Loucy (cell line): Measurements from ENCODE around the gene PNMA8C.
"Not testable (repeated sequence)": the region's sequence is repeated elsewhere in the genome, so short reads cannot be mapped to it uniquely, and the experiment has no call there.

Source experiments
- H2AFZ ChIP-seq: fragments of 200-600 bp; sonication (generic); 2 replicates; pipeline ENCODE4 v1.6.0; 2016; ENCODE audit warnings: antibody characterized with exemption, mild to moderate bottlenecking, low read length, moderate library complexity
- H3F3A ChIP-seq: fragments of 200-600 bp; 2 replicates; pipeline ENCODE4 v1.6.0; 2016; ENCODE audit warnings: antibody characterized with exemption, low read depth, mild to moderate bottlenecking
- H3K27me3 ChIP-seq: fragments of 200-600 bp; sonication (generic); 2 replicates; pipeline ENCODE4 v1.6.1; 2014; ENCODE audit warnings: low read length, mild to moderate bottlenecking; ENCODE audit not compliant: insufficient read depth, poor library complexity, severe bottlenecking
- H3K36me3 ChIP-seq: fragments of 200-600 bp; sonication (generic); 2 replicates; pipeline ENCODE4 v1.6.1; 2016; ENCODE audit warnings: low read length; ENCODE audit not compliant: insufficient read depth
- H3K4me1 ChIP-seq: fragments of 200-600 bp; sonication (generic); 2 replicates; pipeline ENCODE4 v1.5.1; 2014; ENCODE audit warnings: low read length, mild to moderate bottlenecking; ENCODE audit not compliant: insufficient read depth, poor library complexity, severe bottlenecking
- H3K4me2 ChIP-seq: fragments of 200-600 bp; sonication (generic); 2 replicates; pipeline ENCODE4 v1.6.0; 2014; ENCODE audit warnings: antibody characterized with exemption, low read length, low read depth, mild to moderate bottlenecking; ENCODE audit not compliant: poor library complexity, severe bottlenecking
- H3K4me3 ChIP-seq: fragments of 200-600 bp; sonication (generic); 2 replicates; pipeline ENCODE4 v1.5.1; 2014; ENCODE audit warnings: low read length, mild to moderate bottlenecking, mixed read lengths; ENCODE audit not compliant: poor library complexity, severe bottlenecking
- H3K79me2 ChIP-seq: fragments of 200-600 bp; sonication (generic); 2 replicates; pipeline ENCODE4 v1.6.1; 2014; ENCODE audit warnings: low read length; ENCODE audit not compliant: insufficient read depth
- H3K9ac ChIP-seq: fragments of 200-600 bp; sonication (generic); 2 replicates; pipeline ENCODE4 v1.6.0; 2014; ENCODE audit warnings: mild to moderate bottlenecking, low read depth, low read length, moderate library complexity; ENCODE audit not compliant: poor library complexity, severe bottlenecking
- H3K9me2 ChIP-seq: fragments of 200-600 bp; sonication (generic); replicated peaks from 2 replicates; pipeline ENCODE4 v1.6.1; 2016; ENCODE audit warnings: low read depth, low read length, mixed read lengths
- H3K9me3 ChIP-seq: fragments of 200-600 bp; sonication (generic); 2 replicates; pipeline ENCODE4 v1.6.1; 2014; ENCODE audit warnings: mild to moderate bottlenecking, antibody characterized with exemption, low read length, low read depth; ENCODE audit not compliant: insufficient read depth
- H4K20me1 ChIP-seq: fragments of 200-600 bp; sonication (generic); 2 replicates; pipeline ENCODE4 v1.6.0; 2014; ENCODE audit warnings: antibody characterized with exemption, low read length, mild to moderate bottlenecking; ENCODE audit not compliant: insufficient read depth, poor library complexity, severe bottlenecking
- EZH2phosphoT487 ChIP-seq: fragments of 200-600 bp; IDR thresholded peaks from 2 replicates; pipeline ENCODE4 v1.6.1; 2018; ENCODE audit warnings: antibody characterized with exemption, mild to moderate bottlenecking, moderate library complexity, borderline replicate concordance
- TF ChIP-seq, protein P1 (sequence below): fragments of 200-600 bp; sonication (generic); conservative IDR thresholded peaks from 2 replicates; pipeline ENCODE4 v1.5.1; 2014; ENCODE audit warnings: mild to moderate bottlenecking, antibody characterized with exemption, low read length

Gene PNMA8C

DNA sequence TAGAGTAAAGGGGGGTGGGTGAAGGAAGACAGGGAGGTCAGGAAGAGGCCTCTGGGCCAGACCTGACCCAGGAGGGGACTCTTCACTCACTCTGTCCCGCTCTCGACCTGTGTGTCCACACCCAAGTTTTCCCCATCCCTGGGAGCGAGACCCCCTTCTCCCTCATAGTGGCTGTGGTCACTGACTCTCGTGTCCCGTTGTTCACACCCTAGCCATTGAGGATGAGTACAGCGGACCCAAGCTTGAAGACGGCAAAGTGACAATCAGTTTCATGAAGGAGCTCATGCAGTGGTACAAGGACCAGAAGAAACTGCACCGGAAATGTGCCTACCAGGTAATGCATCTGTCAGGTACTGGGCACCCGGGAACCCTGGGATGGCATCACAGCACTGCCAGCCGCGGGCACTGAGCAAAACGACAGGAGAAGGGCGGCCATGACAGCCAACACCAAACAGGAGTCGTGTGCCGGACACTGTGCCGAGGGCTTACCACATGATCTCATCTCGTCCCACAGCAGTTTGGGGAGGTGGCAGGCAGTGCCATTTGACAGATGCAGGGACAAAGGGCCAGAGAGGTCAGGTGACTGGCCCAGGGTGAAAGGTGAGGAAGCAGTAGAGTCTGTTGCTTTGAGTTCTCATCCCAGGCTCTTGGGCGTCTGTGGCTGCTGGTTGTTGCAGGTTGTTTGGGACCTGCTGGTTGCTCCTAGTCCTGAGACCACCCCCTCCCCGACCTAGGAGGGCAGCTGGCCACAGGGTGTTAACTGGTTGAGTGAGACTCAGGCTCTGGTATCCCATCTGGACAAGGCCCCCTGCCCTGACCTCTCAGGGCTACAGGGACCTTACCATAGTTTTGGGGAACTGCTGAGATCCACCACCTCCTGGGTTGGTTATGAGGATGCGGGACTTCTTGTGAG lies 52.2 kb downstream of the PNMA8C start:
- Histone ChIP-seq H3K27me3 (no peaks in the 10 kb centered on the region), H3K4me3 (no peak overlapping the region), H3K79me2 (no peaks in the 10 kb centered on the region; the same call in 1 of the 2 replicates), H3K9me2 (no peaks in the 10 kb centered on the region), H3K9me3 (no peaks in the 10 kb centered on the region), H3K36me3 (peaks cover 60% of the 10 kb centered on the region; the same call in 1 of the 2 replicates), H4K20me1 (peaks cover 9% of the 10 kb centered on the region), H3F3A (no peaks in the 10 kb centered on the region), H2AFZ (no peak overlapping the region), H3K4me2 (no peak overlapping the region), H3K4me1 (no peaks in the 10 kb centered on the region), H3K9ac (no peak overlapping the region)
- TF ChIP-seq, protein P1, sequence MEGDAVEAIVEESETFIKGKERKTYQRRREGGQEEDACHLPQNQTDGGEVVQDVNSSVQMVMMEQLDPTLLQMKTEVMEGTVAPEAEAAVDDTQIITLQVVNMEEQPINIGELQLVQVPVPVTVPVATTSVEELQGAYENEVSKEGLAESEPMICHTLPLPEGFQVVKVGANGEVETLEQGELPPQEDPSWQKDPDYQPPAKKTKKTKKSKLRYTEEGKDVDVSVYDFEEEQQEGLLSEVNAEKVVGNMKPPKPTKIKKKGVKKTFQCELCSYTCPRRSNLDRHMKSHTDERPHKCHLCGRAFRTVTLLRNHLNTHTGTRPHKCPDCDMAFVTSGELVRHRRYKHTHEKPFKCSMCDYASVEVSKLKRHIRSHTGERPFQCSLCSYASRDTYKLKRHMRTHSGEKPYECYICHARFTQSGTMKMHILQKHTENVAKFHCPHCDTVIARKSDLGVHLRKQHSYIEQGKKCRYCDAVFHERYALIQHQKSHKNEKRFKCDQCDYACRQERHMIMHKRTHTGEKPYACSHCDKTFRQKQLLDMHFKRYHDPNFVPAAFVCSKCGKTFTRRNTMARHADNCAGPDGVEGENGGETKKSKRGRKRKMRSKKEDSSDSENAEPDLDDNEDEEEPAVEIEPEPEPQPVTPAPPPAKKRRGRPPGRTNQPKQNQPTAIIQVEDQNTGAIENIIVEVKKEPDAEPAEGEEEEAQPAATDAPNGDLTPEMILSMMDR, result no peak
- no peak for TF ChIP-seq EZH2phosphoT487

DNA sequence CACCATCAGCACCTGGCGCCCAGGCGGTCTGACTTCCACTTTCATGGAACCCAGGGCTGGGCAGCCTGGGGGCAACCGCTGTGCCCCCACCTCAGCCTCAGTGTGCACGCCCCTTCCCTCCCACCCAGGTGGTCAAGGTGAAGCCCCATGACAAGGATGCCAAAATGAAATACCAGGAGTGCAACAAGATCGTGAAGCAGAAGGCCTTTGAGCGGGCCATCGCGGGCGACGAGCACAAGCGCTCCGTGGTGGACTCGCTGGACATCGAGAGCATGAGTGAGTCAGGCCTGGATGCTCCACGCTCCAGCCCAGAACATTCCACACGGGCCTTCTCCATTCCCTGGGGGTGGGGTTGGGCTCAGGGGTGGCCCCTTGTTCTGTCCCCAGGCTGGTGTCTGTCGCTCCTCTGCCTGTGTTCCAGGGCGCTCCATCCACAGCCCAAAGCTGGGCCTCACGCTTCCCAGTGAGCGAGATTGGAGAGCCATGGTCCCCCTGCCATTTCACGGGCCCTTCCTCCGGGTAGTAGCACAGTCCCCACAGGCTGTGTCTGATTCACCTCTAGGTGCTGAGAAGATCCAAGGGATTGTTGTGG lies 53.2 kb downstream of the PNMA8C start:
- H3K79me2 ChIP-seq, H3F3A ChIP-seq, H3K27me3 ChIP-seq, H4K20me1 ChIP-seq, H3K9me2 ChIP-seq, H2AFZ ChIP-seq, H3K9me3 ChIP-seq, H3K4me2 ChIP-seq, H3K9ac ChIP-seq, H3K4me3 ChIP-seq, H3K4me1 ChIP-seq: not testable (repeated sequence)
- H3K36me3 ChIP-seq, result peaks cover 52% of the 10 kb centered on the region; the same call in 1 of the 2 replicates
